HepG2 (cell line): ENCODE data around the gene BCKDHB.

Experiments used
- BORCS8-MEF2B ChIP-seq: sonication (generic); formaldehyde crosslinking; IDR thresholded peaks from 2 replicates; pipeline ENCODE4 v1.8.0; 2022; ENCODE audit warnings: mild to moderate bottlenecking, missing genetic modification reagents
- CTCF ChIP-seq: sonication (generic); formaldehyde crosslinking; IDR thresholded peaks from 2 replicates; pipeline ENCODE4 v1.5.0; 2020; ENCODE audit warnings: mild to moderate bottlenecking, missing genetic modification reagents, moderate library complexity
- HNF4A ChIP-seq: sonication (generic); formaldehyde crosslinking; IDR thresholded peaks from 2 replicates; pipeline ENCODE4 v1.4.0; 2020; ENCODE audit warnings: missing genetic modification reagents
- JDP2 ChIP-seq: sonication (generic); formaldehyde crosslinking; IDR thresholded peaks from 2 replicates; pipeline ENCODE4 v1.8.1; 2022; ENCODE audit warnings: missing genetic modification reagents, borderline replicate concordance
- JUNB ChIP-seq: sonication (generic); formaldehyde crosslinking; IDR thresholded peaks from 2 replicates; pipeline ENCODE4 v1.8.0; 2022; ENCODE audit warnings: missing genetic modification reagents, mild to moderate bottlenecking, borderline replicate concordance
- KDM1A ChIP-seq: IDR thresholded peaks from 2 replicates; pipeline ENCODE4 v1.6.1; 2016; ENCODE audit warnings: missing compliant biosample characterization
- KDM6A ChIP-seq: IDR thresholded peaks from 2 replicates; pipeline ENCODE4 v1.6.1; 2016; ENCODE audit warnings: low read depth
- KMT2B ChIP-seq: IDR thresholded peaks from 2 replicates; pipeline ENCODE4 v1.6.1; 2016; ENCODE audit warnings: missing genetic modification reagents, missing compliant biosample characterization
- POLR2A ChIP-seq, 2 experiments: IDR thresholded peaks; 2 replicates each; pipeline ENCODE4 v1.6.1; 2011; ENCODE audit warnings: low read depth in 2 of 2, low read length in 2 of 2, mild to moderate bottlenecking in 1 of 2, moderate library complexity in 1 of 2; ENCODE audit not compliant: insufficient read depth in 1 of 2
- TSC22D2 ChIP-seq: sonication (generic); formaldehyde crosslinking; IDR thresholded peaks from 2 replicates; pipeline ENCODE4 v1.5.1; 2020; ENCODE audit warnings: missing genetic modification reagents, mild to moderate bottlenecking, borderline replicate concordance
- YY1 ChIP-seq: IDR thresholded peaks from 2 replicates; pipeline ENCODE4 v1.6.1; 2011; ENCODE audit warnings: low read length, low read depth, moderate library complexity, mild to moderate bottlenecking; ENCODE audit not compliant: insufficient read depth, insufficient replicate concordance
- TF ChIP-seq, protein P1 (sequence below): sonication (generic); formaldehyde crosslinking; IDR thresholded peaks from one replicate; pipeline ENCODE4 v1.5.1; 2020; ENCODE audit warnings: mild to moderate bottlenecking, missing genetic modification reagents; ENCODE audit errors: not compliant biosample characterization
- TF ChIP-seq, protein P2 (sequence below), 2 experiments: IDR thresholded peaks; 2 replicates each; pipeline ENCODE4 v1.6.1; 2011 to 2012; ENCODE audit warnings: low read length in 2 of 2, borderline replicate concordance in 1 of 2, low read depth in 1 of 2, mild to moderate bottlenecking in 1 of 2, moderate library complexity in 1 of 2

GRCh38 chr6:80331974-80332373, 225.5 kb downstream of the BCKDHB start:
- no peak for TF ChIP-seq KDM1A (CRISPR knock-in tag)
- no peak for TF ChIP-seq KMT2B (CRISPR knock-in tag)
- no peak for TF ChIP-seq HNF4A (CRISPR knock-in tag)
- TF ChIP-seq KDM6A (CRISPR knock-in tag): no peak
- no peak for TF ChIP-seq CTCF (CRISPR knock-in tag)
- no peak for TF ChIP-seq YY1
- TF ChIP-seq JDP2 (CRISPR knock-in tag): no peak
- TF ChIP-seq TSC22D2 (CRISPR knock-in tag): no peak
- TF ChIP-seq, protein P1, sequence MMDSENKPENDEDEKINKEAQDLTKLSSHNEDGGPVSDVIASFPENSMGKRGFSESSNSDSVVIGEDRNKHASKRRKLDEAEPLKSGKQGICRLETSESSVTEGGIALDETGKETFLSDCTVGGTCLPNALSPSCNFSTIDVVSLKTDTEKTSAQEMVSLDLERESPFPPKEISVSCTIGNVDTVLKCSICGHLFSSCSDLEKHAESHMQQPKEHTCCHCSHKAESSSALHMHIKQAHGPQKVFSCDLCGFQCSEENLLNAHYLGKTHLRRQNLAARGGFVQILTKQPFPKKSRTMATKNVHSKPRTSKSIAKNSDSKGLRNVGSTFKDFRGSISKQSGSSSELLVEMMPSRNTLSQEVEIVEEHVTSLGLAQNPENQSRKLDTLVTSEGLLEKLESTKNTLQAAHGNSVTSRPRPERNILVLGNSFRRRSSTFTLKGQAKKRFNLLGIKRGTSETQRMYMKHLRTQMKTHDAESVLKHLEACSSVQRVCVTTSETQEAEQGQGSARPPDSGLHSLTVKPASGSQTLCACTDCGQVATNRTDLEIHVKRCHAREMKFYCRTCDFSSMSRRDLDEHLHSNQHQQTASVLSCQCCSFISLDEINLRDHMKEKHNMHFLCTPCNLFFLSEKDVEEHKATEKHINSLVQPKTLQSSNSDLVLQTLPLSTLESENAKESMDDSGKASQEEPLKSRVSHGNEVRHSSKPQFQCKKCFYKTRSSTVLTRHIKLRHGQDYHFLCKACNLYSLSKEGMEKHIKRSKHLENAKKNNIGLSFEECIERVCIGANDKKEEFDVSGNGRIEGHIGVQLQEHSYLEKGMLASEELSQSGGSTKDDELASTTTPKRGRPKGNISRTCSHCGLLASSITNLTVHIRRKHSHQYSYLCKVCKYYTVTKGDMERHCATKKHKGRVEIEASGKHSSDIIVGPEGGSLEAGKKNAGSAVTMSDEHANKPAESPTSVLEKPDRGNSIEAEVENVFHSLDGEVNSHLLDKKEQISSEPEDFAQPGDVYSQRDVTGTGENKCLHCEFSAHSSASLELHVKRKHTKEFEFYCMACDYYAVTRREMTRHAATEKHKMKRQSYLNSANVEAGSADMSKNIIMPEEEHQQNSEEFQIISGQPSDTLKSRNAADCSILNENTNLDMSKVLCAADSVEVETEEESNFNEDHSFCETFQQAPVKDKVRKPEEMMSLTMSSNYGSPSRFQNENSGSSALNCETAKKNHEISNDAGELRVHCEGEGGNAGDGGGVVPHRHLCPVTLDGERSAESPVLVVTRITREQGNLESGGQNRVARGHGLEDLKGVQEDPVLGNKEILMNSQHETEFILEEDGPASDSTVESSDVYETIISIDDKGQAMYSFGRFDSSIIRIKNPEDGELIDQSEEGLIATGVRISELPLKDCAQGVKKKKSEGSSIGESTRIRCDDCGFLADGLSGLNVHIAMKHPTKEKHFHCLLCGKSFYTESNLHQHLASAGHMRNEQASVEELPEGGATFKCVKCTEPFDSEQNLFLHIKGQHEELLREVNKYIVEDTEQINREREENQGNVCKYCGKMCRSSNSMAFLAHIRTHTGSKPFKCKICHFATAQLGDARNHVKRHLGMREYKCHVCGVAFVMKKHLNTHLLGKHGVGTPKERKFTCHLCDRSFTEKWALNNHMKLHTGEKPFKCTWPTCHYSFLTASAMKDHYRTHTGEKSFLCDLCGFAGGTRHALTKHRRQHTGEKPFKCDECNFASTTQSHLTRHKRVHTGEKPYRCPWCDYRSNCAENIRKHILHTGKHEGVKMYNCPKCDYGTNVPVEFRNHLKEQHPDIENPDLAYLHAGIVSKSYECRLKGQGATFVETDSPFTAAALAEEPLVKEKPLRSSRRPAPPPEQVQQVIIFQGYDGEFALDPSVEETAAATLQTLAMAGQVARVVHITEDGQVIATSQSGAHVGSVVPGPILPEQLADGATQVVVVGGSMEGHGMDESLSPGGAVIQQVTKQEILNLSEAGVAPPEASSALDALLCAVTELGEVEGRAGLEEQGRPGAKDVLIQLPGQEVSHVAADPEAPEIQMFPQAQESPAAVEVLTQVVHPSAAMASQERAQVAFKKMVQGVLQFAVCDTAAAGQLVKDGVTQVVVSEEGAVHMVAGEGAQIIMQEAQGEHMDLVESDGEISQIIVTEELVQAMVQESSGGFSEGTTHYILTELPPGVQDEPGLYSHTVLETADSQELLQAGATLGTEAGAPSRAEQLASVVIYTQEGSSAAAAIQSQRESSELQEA (CRISPR knock-in tag): no peak
- TF ChIP-seq JUNB (CRISPR knock-in tag): no peak
- TF ChIP-seq BORCS8-MEF2B (CRISPR knock-in tag): no peak
- TF ChIP-seq, protein P2, sequence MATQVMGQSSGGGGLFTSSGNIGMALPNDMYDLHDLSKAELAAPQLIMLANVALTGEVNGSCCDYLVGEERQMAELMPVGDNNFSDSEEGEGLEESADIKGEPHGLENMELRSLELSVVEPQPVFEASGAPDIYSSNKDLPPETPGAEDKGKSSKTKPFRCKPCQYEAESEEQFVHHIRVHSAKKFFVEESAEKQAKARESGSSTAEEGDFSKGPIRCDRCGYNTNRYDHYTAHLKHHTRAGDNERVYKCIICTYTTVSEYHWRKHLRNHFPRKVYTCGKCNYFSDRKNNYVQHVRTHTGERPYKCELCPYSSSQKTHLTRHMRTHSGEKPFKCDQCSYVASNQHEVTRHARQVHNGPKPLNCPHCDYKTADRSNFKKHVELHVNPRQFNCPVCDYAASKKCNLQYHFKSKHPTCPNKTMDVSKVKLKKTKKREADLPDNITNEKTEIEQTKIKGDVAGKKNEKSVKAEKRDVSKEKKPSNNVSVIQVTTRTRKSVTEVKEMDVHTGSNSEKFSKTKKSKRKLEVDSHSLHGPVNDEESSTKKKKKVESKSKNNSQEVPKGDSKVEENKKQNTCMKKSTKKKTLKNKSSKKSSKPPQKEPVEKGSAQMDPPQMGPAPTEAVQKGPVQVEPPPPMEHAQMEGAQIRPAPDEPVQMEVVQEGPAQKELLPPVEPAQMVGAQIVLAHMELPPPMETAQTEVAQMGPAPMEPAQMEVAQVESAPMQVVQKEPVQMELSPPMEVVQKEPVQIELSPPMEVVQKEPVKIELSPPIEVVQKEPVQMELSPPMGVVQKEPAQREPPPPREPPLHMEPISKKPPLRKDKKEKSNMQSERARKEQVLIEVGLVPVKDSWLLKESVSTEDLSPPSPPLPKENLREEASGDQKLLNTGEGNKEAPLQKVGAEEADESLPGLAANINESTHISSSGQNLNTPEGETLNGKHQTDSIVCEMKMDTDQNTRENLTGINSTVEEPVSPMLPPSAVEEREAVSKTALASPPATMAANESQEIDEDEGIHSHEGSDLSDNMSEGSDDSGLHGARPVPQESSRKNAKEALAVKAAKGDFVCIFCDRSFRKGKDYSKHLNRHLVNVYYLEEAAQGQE (IDR thresholded peaks at IDR 0.05; ENCODE audit: borderline replicate concordance in 1 of 2, low read depth in 1 of 2, low read length in 2 of 2): no peak
- TF ChIP-seq POLR2A (IDR thresholded peaks at IDR 0.05; ENCODE audit: insufficient read depth in 1 of 2, low read depth in 2 of 2, low read length in 2 of 2): no peak
